Measurements from ENCODE around the gene CUEDC1.

GRCh38 chr17:57970710-57971109 lies 15.5 kb upstream of the CUEDC1 start:
- no peak for TF ChIP-seq CTCF (IDR thresholded peaks at IDR 0.05)
- TF ChIP-seq POLR2AphosphoS5 (IDR thresholded peaks at IDR 0.05): no peak
